Stomach (tissue), 9 donors: Measurements from ENCODE around the gene COPZ2. TPM values are rescaled to one million over a fixed set of nuclear protein-coding genes. Genes with fewer than 3 reads are reported as not detected.

ENCODE experiments used
- DNase-seq, 2 donors: peaks; one replicate each; pipeline versions ENCODE4 v3.0.0 to v3.0.0-alpha.2; 2013 to 2019
- H3K27ac ChIP-seq, 5 donors: fragments of 200-600 bp in 4 of 5; sonication (generic) in 4 of 5; one replicate each; pipeline ENCODE4 v1.5.1; 2013 to 2019; ENCODE audit warnings: mild to moderate bottlenecking in 1 of 5, moderate library complexity in 1 of 5
- H3K27me3 ChIP-seq, 3 donors: fragments of 200-600 bp; sonication (generic); one replicate each; pipeline ENCODE4 v1.5.1; 2017 to 2019; ENCODE audit warnings: mixed run types in 1 of 3
- H3K36me3 ChIP-seq, 4 donors: fragments of 200-600 bp; sonication (generic); 1 replicate in 3 of 4; 2 replicates in 1 of 4; pipeline ENCODE4 v1.5.1; 2016 to 2019
- H3K4me1 ChIP-seq, 4 donors: fragments of 200-600 bp; sonication (generic); one replicate each; pipeline ENCODE4 v1.5.1; 2016 to 2019
- H3K4me3 ChIP-seq, 4 donors: fragments of 200-600 bp; sonication (generic) in 3 of 4; one replicate each; pipeline ENCODE4 v1.5.1; 2016 to 2019; ENCODE audit warnings: mild to moderate bottlenecking in 1 of 4
- H3K9me3 ChIP-seq, 4 donors: fragments of 200-600 bp; sonication (generic); one replicate each; pipeline ENCODE4 v1.5.1; 2016 to 2019
- CTCF ChIP-seq, 7 experiments: fragments of 450-650 bp in 4 of 7; fragments of 200-600 bp in 3 of 7; sonication (generic) in 3 of 7; IDR thresholded peaks; one replicate each; pipeline ENCODE4 v1.5.1; 2016 to 2019; ENCODE audit warnings: antibody characterized with exemption in 7 of 7, control low read depth in 2 of 7, mild to moderate bottlenecking in 1 of 7
- EP300 ChIP-seq: sonication (generic); formaldehyde crosslinking; IDR thresholded peaks from one replicate; pipeline ENCODE4 v1.6.1; 2017; ENCODE audit warnings: antibody characterized with exemption
- POLR2A ChIP-seq, 4 donors: fragments of 450-650 bp; IDR thresholded peaks; one replicate each; pipeline ENCODE4 v1.6.1; 2016; ENCODE audit warnings: antibody characterized with exemption in 4 of 4, control low read depth in 2 of 4, mild to moderate bottlenecking in 1 of 4, moderate library complexity in 1 of 4
- POLR2AphosphoS5 ChIP-seq, 3 donors: sonication (generic); formaldehyde crosslinking; IDR thresholded peaks; one replicate each; pipeline ENCODE4 v1.6.1; 2016; ENCODE audit warnings: antibody characterized with exemption in 3 of 3
- WGBS, 5 donors: extraction: QIAGEN DNeasy Blood & Tissue Kit in 3 of 5; methylation state at CpG; one replicate each; pipeline versions ENCODE4 v1.1.5 to v1.1.7; 2013 to 2018; 5-methylcytosine and 5-hydroxymethylcytosine counted together
- intact Hi-C: fragments of 100-400 bp; cut with DNase I; formaldehyde crosslinking; loops from one replicate; pipeline ENCODE4 v1.15.1; 2023; ENCODE audit warnings: low total_unique reads
- polyA plus RNA-seq, 3 donors: library from polyadenylated mRNA; stranded (reverse); fragments of 200-250 nt; gene quantifications; one replicate each; pipeline ENCODE4 v1.2.3, GENCODE V29; 2013
- total RNA-seq, 5 donors: library from RNA; depleted of rRNA; stranded (reverse); fragments of >200 nt; gene quantifications; one replicate each; pipeline versions ENCODE4 v1.1.0 to v1.2.3, GENCODE V29; 2014 to 2016
- donor health status: healthy with polysubstance abuse.
- donor health status: Bipolar disorder and iron deficiency.
- donor health status: healthy.

Gene COPZ2
- total and polyA plus RNA-seq, 8 donors, result 6.8 to 187 (median 17.0) TPM

- 0 to 1% (median 1%) methylated on average over 32 to 56 of the region's 56 CpGs for WGBS, 5 donors
- peak; percentile 7 to 56 (median 37) for TF ChIP-seq POLR2AphosphoS5 (IDR thresholded peaks at IDR 0.05)
- no peak for TF ChIP-seq POLR2A (IDR thresholded peaks at IDR 0.05)
- peak in 5 of 7 experiments; percentile 74 to 97 (median 85) for TF ChIP-seq CTCF (IDR thresholded peaks at IDR 0.05)
- TF ChIP-seq EP300, result no peak
- peak overlapping the region; percentile 47 to 57 (median 49) for H3K4me3 ChIP-seq
- H3K27me3 ChIP-seq, result peaks cover 0 to 22% (median 11%) of the 10 kb centered on the region in 3 donors
- peaks cover 34 to 53% (median 46%) of the 10 kb centered on the region in 4 donors for H3K4me1 ChIP-seq
- H3K27ac ChIP-seq, result peak overlapping the region; percentile 28 to 87 (median 79)
- no peaks in the 10 kb centered on the region for H3K36me3 ChIP-seq
- intact Hi-C loops, result loop anchor here (5.0 kb wide), 2 partner anchors 52 to 102 kb away; no protein-coding TSS in a partner anchor
- peak; percentile 98 for DNase-seq
- no peaks in the 10 kb centered on the region for H3K9me3 ChIP-seq
These were observed 12.3 kb downstream of the COPZ2 start for GRCh38 chr17:48025040-48025903.

- 0 to 1% (median 1%) methylated on average over 37 to 54 of the region's 54 CpGs for WGBS, 5 donors
- Histone ChIP-seq H3K9me3 (no peaks in the 10 kb centered on the region), H3K4me3 (peak overlapping the region; percentile 47 to 57 (median 49)), H3K36me3 (no peaks in the 10 kb centered on the region), H3K4me1 (peaks cover 34 to 53% (median 46%) of the 10 kb centered on the region in 4 donors), H3K27me3 (peaks cover 0 to 22% (median 11%) of the 10 kb centered on the region in 3 donors), H3K27ac (peak overlapping the region; percentile 56 to 87 (median 82))
- DNase-seq, result peak; percentile 57 to 79
- intact Hi-C loops, result loop anchor here (5.0 kb wide), 2 partner anchors 53 to 103 kb away; no protein-coding TSS in a partner anchor
- TF ChIP-seq CTCF (IDR thresholded peaks at IDR 0.05), result no peak
- no peak for TF ChIP-seq EP300
- no peak for TF ChIP-seq POLR2A (IDR thresholded peaks at IDR 0.05)
- TF ChIP-seq POLR2AphosphoS5 (IDR thresholded peaks at IDR 0.05), result peak in 1 of 3 donors; percentile 8
These were observed 13.2 kb downstream of the COPZ2 start for GRCh38 chr17:48024149-48025039.

GRCh38 chr17:48023400-48024148 lies 14.0 kb downstream of the COPZ2 start:
- Histone ChIP-seq H3K36me3 (no peaks in the 10 kb centered on the region), H3K4me3 (peak overlapping the region; percentile 47 to 57 (median 49)), H3K9me3 (no peaks in the 10 kb centered on the region), H3K4me1 (peaks cover 34 to 53% (median 46%) of the 10 kb centered on the region in 4 donors), H3K27me3 (peaks cover 0 to 22% (median 11%) of the 10 kb centered on the region in 3 donors), H3K27ac (peak overlapping the region; percentile 56 to 87 (median 82))
- WGBS, 5 donors, result 0 to 2% (median 1%) methylated on average over 20 to 54 of the region's 54 CpGs
- DNase-seq, result peak; percentile 92 to 94
- intact Hi-C loops, result no loop called here
- TF ChIP-seq CTCF (IDR thresholded peaks at IDR 0.05), result peak in 4 of 7 experiments; percentile 16 to 28 (median 20)
- peak; percentile 44 to 73 (median 57) for TF ChIP-seq POLR2AphosphoS5 (IDR thresholded peaks at IDR 0.05)
- TF ChIP-seq POLR2A (IDR thresholded peaks at IDR 0.05), result no peak
- TF ChIP-seq EP300, result no peak
